Measurements from ENCODE around the gene IKZF4.
"Not testable (repeated sequence)": the region's sequence is repeated elsewhere in the genome, so short reads cannot be mapped to it uniquely, and the experiment has no call there.

IKZF4 gene

DNA sequence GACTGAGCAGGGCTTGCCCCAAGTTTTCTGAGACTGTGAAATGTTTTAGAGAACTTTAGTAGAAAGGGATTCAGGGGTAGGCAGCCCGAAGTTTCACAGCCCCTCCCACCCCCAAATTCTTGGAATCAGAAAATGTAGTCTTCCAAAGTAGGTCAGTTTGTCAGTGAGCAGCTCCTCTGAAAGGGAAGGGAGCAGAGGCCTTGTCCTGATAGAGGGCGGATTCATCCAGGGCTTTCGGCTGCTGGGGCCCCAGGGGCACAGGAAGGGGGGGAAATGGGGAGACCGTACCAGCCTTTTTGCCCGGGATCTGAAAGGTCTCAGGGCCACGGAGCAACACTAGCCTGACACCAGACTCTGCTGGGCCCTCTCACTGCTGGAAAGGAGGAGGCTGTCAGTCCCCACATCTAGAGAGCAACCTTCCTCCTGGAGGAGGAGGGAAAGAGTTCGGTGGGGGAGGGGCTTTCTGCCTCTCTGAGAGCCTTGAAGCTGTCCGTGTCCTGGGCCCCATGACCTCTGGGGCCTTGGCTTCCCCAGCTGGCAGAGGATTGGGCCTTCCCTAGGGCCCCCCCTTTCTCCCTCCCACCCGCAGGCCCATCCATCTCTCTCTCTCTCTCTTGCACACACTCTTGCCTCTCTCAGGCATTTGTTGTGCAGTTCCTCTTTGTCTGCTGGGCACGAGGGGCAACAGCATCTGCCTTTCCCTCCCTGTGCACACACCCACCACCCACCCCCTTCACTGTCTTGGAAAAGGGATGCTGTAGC is at the start of gene IKZF4:
Gene IKZF4, plus strand, starts transcription at position 621 of the 762 bp plus-strand sequence. CDS start 451 bp downstream, outside the sequence.
- DNase-seq: no peak

DNA sequence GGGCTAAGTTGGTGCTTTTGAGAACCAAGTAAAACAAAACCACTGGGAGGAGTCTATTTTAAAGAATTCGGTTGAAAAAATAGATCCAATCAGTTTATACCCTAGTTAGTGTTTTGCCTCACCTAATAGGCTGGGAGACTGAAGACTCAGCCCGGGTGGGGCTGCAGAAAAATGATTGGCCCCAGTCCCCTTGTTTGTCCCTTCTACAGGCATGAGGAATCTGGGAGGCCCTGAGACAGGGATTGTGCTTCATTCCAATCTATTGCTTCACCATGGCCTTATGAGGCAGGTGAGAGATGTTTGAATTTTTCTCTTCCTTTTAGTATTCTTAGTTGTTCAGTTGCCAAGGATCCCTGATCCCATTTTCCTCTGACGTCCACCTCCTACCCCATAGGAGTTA is 48.8 kb upstream of the IKZF4 start:
- DNase-seq: no peak

GRCh38 chr12:55972456-55972855 is 48.4 kb upstream of the IKZF4 start:
- DNase-seq: no peak

DNA sequence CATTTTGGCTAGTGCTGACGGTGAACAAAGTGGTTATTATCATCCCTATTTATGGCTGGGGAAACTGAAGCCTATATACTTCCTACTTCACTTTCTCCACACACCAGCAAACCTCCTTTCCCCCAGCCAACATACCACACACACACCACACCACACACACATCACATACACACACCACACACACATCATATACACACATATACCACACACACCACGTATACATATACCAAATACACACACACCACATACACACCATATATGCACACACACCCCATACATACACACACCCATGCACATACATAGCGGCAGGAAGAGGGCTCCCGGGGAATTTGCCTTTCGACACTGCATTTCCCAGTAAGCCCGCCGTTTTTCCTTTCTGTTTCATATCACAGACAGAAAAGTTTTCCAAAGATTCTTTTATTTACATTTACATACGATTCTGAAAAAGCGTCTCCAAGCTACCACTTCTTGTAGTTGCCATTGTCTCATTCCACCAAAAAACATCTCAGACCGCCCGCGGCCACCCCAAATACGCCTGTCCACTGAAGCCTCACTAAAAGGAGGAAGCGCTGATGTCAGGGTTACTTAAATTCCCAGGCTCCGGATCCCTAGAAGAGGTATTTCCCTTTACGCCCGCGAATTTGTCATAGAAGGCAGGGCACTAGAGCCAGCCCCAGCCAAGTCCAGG is 47.8 kb upstream of the IKZF4 start:
- DNase-seq: no peak

- DNase-seq: peak; percentile 100
Measured at GRCh38 chr12:55973599-55974307, 47.1 kb upstream of the IKZF4 start, which contains the start of gene RAB5B. Gene RAB5B (plus strand): TSS chr12:55974078. CDS start chr12:55986961, 12,883 bp downstream.

GRCh38 chr12:55974308-55974730 is 46.5 kb upstream of the IKZF4 start:
- DNase-seq: no peak

DNA sequence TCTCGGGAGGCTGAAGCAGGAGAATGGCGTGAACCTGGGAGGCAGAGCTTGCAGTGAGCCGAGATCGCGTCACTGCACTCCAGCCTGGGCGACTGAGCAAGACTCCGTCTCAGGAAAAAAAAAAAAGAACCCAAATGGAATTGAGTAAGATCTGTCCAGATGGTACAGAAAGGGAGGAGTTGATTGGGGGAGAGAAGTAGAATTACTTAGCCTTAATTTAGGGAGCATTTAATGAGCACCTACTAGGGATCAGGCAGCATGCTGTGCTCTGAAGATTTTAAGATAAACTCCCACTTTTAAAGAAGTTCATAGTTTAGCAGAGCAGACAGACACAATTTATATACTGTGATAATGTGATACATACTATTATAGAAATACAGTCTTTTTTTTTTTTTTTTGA is 42.5 kb upstream of the IKZF4 start:
- no peak for DNase-seq

DNA sequence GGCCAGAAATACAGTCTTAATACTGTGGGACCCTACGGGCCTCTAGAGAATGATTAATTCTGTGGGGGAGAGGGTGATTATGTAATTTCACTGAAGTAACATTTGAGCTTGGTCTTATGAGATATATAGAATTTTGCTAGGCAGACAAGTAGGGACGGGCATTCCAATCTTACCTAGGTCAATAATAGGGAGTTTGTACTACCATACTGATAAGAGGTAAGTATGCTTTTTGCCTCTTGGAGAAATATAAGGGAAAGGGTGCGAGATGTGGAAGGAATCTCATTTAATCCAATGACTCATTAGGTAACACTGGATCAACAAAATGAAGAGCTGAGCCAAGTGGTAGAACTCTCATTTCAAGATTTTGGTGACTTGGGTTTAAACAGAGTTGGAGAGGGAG is 41.8 kb upstream of the IKZF4 start:
- no peak for DNase-seq

GRCh38 chr12:55981882-55982281 is 39.0 kb upstream of the IKZF4 start:
- not testable (repeated sequence) for DNase-seq

GRCh38 chr12:55982319-55982936 is 38.4 kb upstream of the IKZF4 start:
- DNase-seq: no peak

DNA sequence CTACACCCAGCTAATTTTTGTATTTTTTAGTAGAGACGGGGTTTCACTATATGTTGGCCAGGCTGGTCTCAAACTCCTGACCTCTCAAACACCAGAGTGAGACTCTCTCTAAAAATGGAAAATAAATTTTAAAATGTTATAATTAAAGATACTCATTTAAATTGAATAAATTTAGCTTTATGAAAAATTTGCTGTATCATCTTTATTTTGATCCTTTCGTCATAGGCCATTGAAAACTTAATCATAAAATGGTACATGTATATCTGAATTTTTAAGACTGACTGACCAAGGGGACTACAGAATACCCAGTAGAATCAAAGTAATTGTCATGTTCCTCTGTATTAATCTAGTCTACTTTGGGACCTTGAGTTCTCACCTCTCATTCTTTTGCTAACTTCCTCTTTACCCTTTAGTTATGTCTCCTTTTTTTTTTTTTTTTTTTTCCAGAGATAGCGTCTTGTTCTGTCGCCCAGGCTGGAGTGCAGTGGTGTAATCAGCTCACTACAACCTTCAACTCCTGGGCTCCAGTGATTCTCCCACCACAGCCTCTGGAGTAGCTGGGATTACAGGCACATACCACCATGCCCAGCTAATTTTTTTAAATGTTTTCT is 37.5 kb upstream of the IKZF4 start:
- no peak for DNase-seq

DNA sequence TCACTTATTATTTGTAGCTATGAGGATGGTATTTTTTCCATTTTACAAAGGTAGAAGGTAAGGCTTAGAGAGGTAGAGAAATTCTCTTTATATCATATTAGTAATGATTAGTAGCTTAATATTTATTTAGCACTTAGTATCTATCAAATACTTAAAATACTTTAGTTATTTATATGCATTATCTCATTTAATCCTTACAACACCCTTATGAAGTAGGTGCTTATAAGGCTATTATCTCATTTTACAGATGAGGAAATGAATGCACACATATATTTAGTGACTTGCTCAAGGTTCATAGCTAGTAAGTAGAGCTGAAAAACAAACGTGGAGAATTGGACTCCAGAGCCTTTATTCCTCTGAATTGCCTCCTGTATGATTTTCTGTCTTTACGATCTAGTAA is 36.0 kb upstream of the IKZF4 start:
- no peak for DNase-seq

- DNase-seq: no peak
Measured at GRCh38 chr12:55985341-55985740, 35.5 kb upstream of the IKZF4 start.

GRCh38 chr12:55985976-55986375 is 34.9 kb upstream of the IKZF4 start:
- DNase-seq: not testable (repeated sequence)

- no peak for DNase-seq
Measured at GRCh38 chr12:55991110-55991509, 29.7 kb upstream of the IKZF4 start.

GRCh38 chr12:55993230-55993853 is 27.5 kb upstream of the IKZF4 start:
- DNase-seq: no peak

- DNase-seq: no peak
Measured at GRCh38 chr12:55995366-55995765, 25.5 kb upstream of the IKZF4 start.

GRCh38 chr12:55996201-55996714 is 24.6 kb upstream of the IKZF4 start:
- DNase-seq: peak; percentile 42

DNA sequence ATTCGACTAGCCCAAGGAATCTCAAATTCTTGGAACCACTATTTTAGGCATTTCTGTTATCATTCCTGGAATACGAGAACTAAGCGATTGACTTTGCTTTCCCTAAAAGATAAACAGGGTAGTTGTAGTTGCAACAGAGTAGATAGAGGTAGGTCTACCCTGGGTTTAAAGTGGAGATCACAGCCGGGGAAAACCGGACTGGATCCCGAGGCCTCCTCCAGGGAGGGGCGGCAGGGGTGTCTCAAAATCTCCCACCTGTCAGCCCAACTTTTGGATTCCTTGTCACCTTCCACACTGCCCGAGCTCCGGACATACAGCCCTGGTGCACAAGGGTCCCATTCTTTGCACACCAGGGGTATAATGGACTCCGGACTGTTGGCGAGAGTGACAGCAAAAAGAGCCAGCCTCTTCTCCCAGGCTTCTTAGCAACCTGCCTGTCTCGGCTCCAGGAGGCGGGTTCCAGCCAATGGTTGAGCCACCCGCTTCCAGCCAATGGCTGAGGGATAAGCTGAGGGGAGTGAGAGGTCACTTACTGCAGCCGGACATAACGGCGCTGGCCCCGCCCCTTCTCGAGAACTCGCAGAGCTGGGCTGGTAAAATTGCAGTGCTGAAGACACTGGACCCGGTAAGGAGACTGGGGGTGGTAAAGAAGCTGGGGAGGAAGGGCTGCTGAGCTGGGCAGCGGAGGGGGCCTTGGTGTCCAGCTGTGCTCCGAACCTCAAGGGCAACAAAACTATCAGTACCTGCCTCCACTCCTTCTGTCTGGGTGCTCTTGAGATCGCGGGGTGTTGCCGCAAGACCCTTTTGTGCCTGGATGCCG is 23.9 kb upstream of the IKZF4 start, which contains the start of gene SUOX:
Gene SUOX, plus strand, starts transcription at position 562 of the 820 bp plus-strand sequence. CDS start 4,946 bp downstream, outside the sequence.
- peak; percentile 88 for DNase-seq

DNA sequence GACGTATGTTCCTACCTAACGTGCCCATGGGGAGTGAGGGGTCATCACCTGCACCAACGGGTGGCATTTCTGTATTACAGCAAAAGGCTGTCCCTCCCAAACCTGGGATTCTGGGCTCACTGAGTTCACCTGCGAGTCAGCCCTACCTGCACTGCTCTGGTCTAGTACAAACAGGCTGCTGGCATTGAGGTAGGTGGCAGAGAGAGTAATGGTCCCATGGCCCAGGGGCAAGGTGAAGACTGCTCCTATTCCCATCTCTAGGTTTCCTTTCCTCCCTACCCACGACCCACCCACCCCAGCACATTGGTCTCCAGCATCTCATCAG is 23.3 kb upstream of the IKZF4 start:
- DNase-seq: no peak

DNA sequence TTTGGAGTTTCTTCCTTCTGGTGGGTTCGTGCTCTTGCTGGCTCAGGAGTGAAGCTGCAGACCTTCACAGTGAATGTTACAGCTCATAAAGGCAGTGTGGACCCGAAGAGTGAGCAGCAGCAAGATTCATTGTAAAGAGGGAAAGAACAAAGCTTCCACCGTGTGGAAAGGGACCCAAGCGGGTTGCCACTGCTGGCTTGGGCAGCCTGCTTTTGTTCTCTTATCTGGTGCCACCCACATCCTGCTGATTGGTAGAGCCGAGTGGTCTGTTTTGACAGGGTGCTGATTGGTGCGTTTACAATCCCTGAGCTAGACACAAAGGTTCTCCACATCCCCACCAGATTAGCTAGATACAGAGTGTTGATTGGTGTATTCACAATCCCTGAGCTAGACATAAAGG is 21.3 kb upstream of the IKZF4 start:
- not testable (repeated sequence) for DNase-seq

Measured in COR-L47 (cell line).